ENCODE data around the gene HGD. TPM values are rescaled to one million over a fixed set of nuclear protein-coding genes. Genes with fewer than 3 reads are reported as not detected.

Gene HGD
- total and polyA plus RNA-seq, 12 donors, result 0.12 to 1.2 TPM; not detected in 10

- ATAC-seq, result peak in 1 of 8 donors; percentile 37
Measured at GRCh38 chr3:120604382-120604781, 77.7 kb downstream of the HGD start.

DNA sequence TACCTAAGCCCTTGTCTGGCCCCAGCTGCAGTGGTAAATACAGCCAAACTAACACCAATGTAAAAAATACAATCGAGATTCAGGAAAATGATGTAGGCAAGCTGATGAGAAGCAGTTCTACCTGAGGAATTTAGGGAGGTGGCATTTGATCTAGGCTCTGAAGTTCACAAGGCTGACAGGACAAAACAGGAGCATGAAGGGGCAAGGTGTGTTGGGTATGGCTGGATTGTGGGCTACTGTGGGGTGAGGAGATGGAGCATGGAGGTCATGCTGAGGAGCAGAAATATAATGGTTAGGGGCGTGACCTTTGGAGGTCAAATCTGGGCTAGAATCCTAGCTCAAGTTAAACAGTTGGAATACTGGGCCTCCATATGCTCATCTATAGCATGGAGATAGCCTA, 79.4 kb downstream of the HGD start:
- TF ChIP-seq CTCF (IDR thresholded peaks at IDR 0.05), result no peak
- peak overlapping the region in 1 of 10 donors; percentile 22 for H3K27ac ChIP-seq
- no peak overlapping the region for H3K4me3 ChIP-seq
- ATAC-seq, result no peak
- H3K9me3 ChIP-seq, result no peaks in the 10 kb centered on the region
- H3K36me3 ChIP-seq, result peaks cover 0 to 63% (median 20%) of the 10 kb centered on the region in 9 donors
- intact Hi-C loops (cut with DNase I), result no loop called here
- peaks cover 9 to 49% (median 30%) of the 10 kb centered on the region in 9 donors for H3K4me1 ChIP-seq
- WGBS, 2 donors, result 96 to 99% methylated on average over 2 of the region's 2 CpGs
- H3K27me3 ChIP-seq, result no peaks in the 10 kb centered on the region
- no peak for DNase-seq

More at GRCh38 chr3:120604382-120604781, 77.7 kb downstream of the HGD start:
- Histone ChIP-seq H3K27ac (no peak overlapping the region), H3K4me1 (peaks cover 2 to 32% (median 13%) of the 10 kb centered on the region in 9 donors), H3K36me3 (peaks cover 0 to 46% (median 20%) of the 10 kb centered on the region in 9 donors), H3K4me3 (no peak overlapping the region), H3K9me3 (no peaks in the 10 kb centered on the region), H3K27me3 (no peaks in the 10 kb centered on the region)
- no peak for TF ChIP-seq CTCF (IDR thresholded peaks at IDR 0.05)
- no peak for DNase-seq
- intact Hi-C loops (cut with DNase I), result no loop called here

DNA sequence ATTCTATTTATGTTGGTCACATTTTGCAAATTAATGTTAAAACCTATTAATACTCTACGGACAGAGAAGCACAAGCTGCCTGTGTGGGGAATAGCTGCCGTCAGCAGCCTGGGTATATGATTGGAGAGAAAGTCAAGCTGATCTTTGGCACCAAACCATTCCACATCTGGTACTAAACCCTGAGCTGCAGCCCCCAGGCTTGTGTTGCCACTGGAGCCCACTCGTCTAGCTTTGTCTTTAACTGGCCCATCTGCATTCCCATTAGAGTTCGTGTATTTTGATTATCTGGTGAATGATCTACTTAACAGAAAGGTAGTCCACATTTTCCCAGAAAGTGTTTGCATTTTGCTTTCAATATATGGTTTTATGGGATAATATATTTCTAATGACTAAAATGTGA, 80.5 kb downstream of the HGD start:
- H3K27ac ChIP-seq, result peak overlapping the region in 5 of 10 donors; percentile 48 to 97 (median 59)
- intact Hi-C loops (cut with DNase I), result no loop called here
- 46 to 60% methylated on average over 4 of the region's 4 CpGs for WGBS, 2 donors
- peaks cover 9 to 57% (median 38%) of the 10 kb centered on the region in 9 donors for H3K4me1 ChIP-seq
- H3K4me3 ChIP-seq, result no peak overlapping the region
- H3K27me3 ChIP-seq, result no peaks in the 10 kb centered on the region
- ATAC-seq (no peak), DNase-seq (no peak)
- TF ChIP-seq CTCF (IDR thresholded peaks at IDR 0.05), result no peak
- no peaks in the 10 kb centered on the region for H3K9me3 ChIP-seq
- peaks cover 0 to 67% (median 20%) of the 10 kb centered on the region in 9 donors for H3K36me3 ChIP-seq

DNA sequence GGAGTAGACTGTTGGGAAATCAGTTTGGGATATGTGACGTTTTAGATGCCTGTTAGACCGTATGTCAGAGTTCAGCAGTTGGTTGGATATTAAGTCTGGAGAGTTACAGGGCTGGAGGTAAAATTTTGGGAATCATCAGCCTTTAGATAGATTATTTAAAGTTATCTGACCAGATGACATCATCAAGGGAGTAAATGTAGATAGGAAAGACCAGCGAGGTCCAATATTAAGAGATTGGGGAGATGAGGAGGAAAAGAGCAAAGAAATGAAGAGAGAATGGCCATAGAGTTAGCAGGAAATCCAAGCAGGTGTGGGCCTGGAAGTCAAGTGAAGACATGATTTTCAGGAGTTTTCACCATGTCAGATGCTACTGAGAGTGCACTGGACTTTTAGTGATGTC, 82.8 kb downstream of the HGD start:
- Histone ChIP-seq H3K27me3 (no peaks in the 10 kb centered on the region), H3K27ac (peak overlapping the region in 7 of 10 donors; percentile 7 to 97 (median 62)), H3K9me3 (no peaks in the 10 kb centered on the region), H3K4me3 (peak overlapping the region in 2 of 10 donors; percentile 11 to 27), H3K4me1 (peaks cover 9 to 55% (median 42%) of the 10 kb centered on the region in 9 donors), H3K36me3 (peaks cover 0 to 67% (median 20%) of the 10 kb centered on the region in 9 donors)
- WGBS, 2 donors, result 45 to 56% methylated on average over 3 of the region's 3 CpGs
- intact Hi-C loops (cut with DNase I), result loop anchor here in 4 of 10 donors (5.0 kb wide), 1 partner anchor 143 kb away; the partner anchor contains the start of genes GTF2E1 (in 4 of the 4) and RABL3 (in 4 of the 4)
- ATAC-seq (no peak), DNase-seq (no peak)
- TF ChIP-seq CTCF (IDR thresholded peaks at IDR 0.05), result no peak

Data from heart right ventricle (tissue), 16 donors.